B cell (primary cell): Measurements from ENCODE around the gene CDKN2B. TPM values are rescaled to one million over a fixed set of nuclear protein-coding genes. Genes with fewer than 3 reads are reported as not detected.

Experiments used
- ATAC-seq: fragments of 200-7000 bp; cut with Tn5 transposase; one replicate; pipeline ENCODE4 v1.10.0; 2021; ENCODE audit warnings: low read depth, mild to moderate bottlenecking, moderate number of reproducible peaks, moderate library complexity
- CTCF ChIA-PET: fragments of 350-600 bp; sonication (Branson Sonifier 250); formaldehyde crosslinking; loops from one replicate; lab custom pipeline; 2021; ENCODE audit warnings: antibody characterized with exemption, inconsistent platforms; lab: Charles Lee
- POLR2A ChIA-PET: fragments of 350-600 bp; sonication (Branson Sonifier 250); formaldehyde crosslinking; loops from one replicate; lab custom pipeline; 2021; ENCODE audit warnings: antibody characterized with exemption; lab: Charles Lee
- DNase-seq: peaks from one replicate; pipeline ENCODE4 v3.0.0; 2013
- H2AFZ ChIP-seq: 2 replicates; pipeline ENCODE4 v1.6.1; 2012; ENCODE audit warnings: mild to moderate bottlenecking, low read depth, low read length; ENCODE audit not compliant: insufficient read depth, poor library complexity, severe bottlenecking
- H3K27ac ChIP-seq, 2 donors: 1 replicate in 1 of 2; 2 replicates in 1 of 2; pipeline ENCODE4 v1.5.1; 2012 to 2013; ENCODE audit warnings: low read length in 2 of 2, mild to moderate bottlenecking in 2 of 2, moderate library complexity in 1 of 2
- H3K27me3 ChIP-seq, 4 experiments: fragments of 200-600 bp in 1 of 4; sonication (generic) in 1 of 4; replicated peaks in 1 of 4; 1 replicate in 2 of 4; 2 replicates in 2 of 4; pipeline versions ENCODE4 v1.6.1 to v1.7.0; 2013 to 2016; ENCODE audit warnings: low read length in 3 of 4, mild to moderate bottlenecking in 2 of 4, mixed read lengths in 1 of 4, moderate library complexity in 1 of 4; ENCODE audit not compliant: insufficient read depth in 4 of 4, control insufficient read depth in 3 of 4; ENCODE audit errors: control extremely low read depth in 1 of 4
- H3K36me3 ChIP-seq, 2 experiments: replicated peaks in 1 of 2; 1 replicate in 1 of 2; 2 replicates in 1 of 2; pipeline versions ENCODE4 v1.6.1 to v1.7.1; 2013; ENCODE audit warnings: low read length in 1 of 2; ENCODE audit not compliant: insufficient read depth in 2 of 2, control insufficient read depth in 1 of 2; ENCODE audit errors: control extremely low read depth in 1 of 2, extremely low read depth in 1 of 2
- H3K4me1 ChIP-seq, 2 donors: fragments of 200-600 bp in 1 of 2; sonication (generic) in 1 of 2; 1 replicate in 1 of 2; 2 replicates in 1 of 2; pipeline versions ENCODE4 v1.5.1 to v1.6.1; 2013 to 2017; ENCODE audit warnings: low read length in 2 of 2; ENCODE audit not compliant: control insufficient read depth in 2 of 2, insufficient read depth in 2 of 2
- H3K4me2 ChIP-seq: replicated peaks from 2 replicates; pipeline ENCODE3; 2012; ENCODE audit warnings: mild to moderate bottlenecking, low read depth, low read length; ENCODE audit not compliant: poor library complexity, severe bottlenecking
- H3K4me3 ChIP-seq, 5 experiments: fragments of 200-600 bp in 1 of 5; sonication (generic) in 1 of 5; 1 replicate in 3 of 5; 2 replicates in 2 of 5; pipeline versions ENCODE4 v1.5.1 to v1.7.0; 2011 to 2016; ENCODE audit warnings: low read length in 4 of 5, mild to moderate bottlenecking in 4 of 5, low read depth in 2 of 5, control low read depth in 1 of 5, moderate library complexity in 1 of 5; ENCODE audit not compliant: insufficient read depth in 1 of 5; ENCODE audit errors: control extremely low read depth in 1 of 5, extremely low read depth in 1 of 5
- H3K79me2 ChIP-seq: fragments of 200-600 bp; sonication (generic); one replicate; pipeline ENCODE4 v1.6.0; 2016; ENCODE audit warnings: low read length; ENCODE audit not compliant: control insufficient read depth, insufficient read depth
- H3K9ac ChIP-seq: fragments of 200-600 bp; sonication (generic); 2 replicates; pipeline ENCODE4 v1.6.1; 2017; ENCODE audit warnings: mild to moderate bottlenecking, low read length, moderate library complexity
- H3K9me3 ChIP-seq, 3 donors: one replicate each; pipeline versions ENCODE4 v1.6.1 to v1.7.1; 2013; ENCODE audit warnings: low read length in 2 of 3; ENCODE audit not compliant: control insufficient read depth in 2 of 3, insufficient read depth in 1 of 3; ENCODE audit errors: control extremely low read depth in 1 of 3
- H4K20me1 ChIP-seq: 2 replicates; pipeline ENCODE4 v1.6.0; 2012; ENCODE audit warnings: mild to moderate bottlenecking, low read length; ENCODE audit not compliant: insufficient read depth, control insufficient read depth, poor library complexity, severe bottlenecking
- H3K27ac Mint-ChIP-seq: one replicate; pipeline ENCODE4 v1.8.0; 2021; ENCODE audit warnings: mixed read lengths
- H3K27me3 Mint-ChIP-seq: one replicate; pipeline ENCODE4 v1.8.0; 2021; ENCODE audit warnings: mixed read lengths
- H3K4me1 Mint-ChIP-seq: one replicate; pipeline ENCODE4 v1.8.0; 2021; ENCODE audit warnings: mixed read lengths
- H3K4me3 Mint-ChIP-seq: one replicate; pipeline ENCODE4 v1.8.0; 2021; ENCODE audit warnings: mixed read lengths
- H3K9me3 Mint-ChIP-seq: one replicate; pipeline ENCODE4 v1.8.0; 2022; ENCODE audit warnings: mixed read lengths; ENCODE audit not compliant: insufficient read depth
- EZH2 ChIP-seq: IDR thresholded peaks from 2 replicates; pipeline ENCODE4 v1.6.1; 2012; ENCODE audit warnings: borderline replicate concordance, low read depth, mild to moderate bottlenecking, moderate library complexity, low read length; ENCODE audit not compliant: insufficient read depth, poor library complexity, severe bottlenecking
- WGBS: methylation state at CpG from one replicate; pipeline ENCODE4 v1.1.5; 2013; ENCODE audit warnings: missing lambda C conversion rate; ENCODE audit not compliant: insufficient coverage; 5-methylcytosine and 5-hydroxymethylcytosine counted together
- intact Hi-C: fragments of 100-400 bp; cut with micrococcal nuclease; formaldehyde crosslinking; loops from one replicate; pipeline ENCODE4 v1.10.0; 2022
- polyA plus RNA-seq: library from polyadenylated mRNA; depleted of rRNA; stranded (reverse); fragments of >200 nt; gene quantifications from 2 replicates; pipeline ENCODE4 v1.2.3, GENCODE V29; 2012
- total RNA-seq, 2 donors: library from RNA; stranded (reverse); fragments of 120-200 nt in 1 of 2; gene quantifications; 1 replicate in 1 of 2; 2 replicates in 1 of 2; pipeline versions ENCODE4 v1.2.3 to v1.2.4, GENCODE V29; 2013 to 2022
- TF ChIP-seq, protein P1 (sequence below): fragments of 200-600 bp; IDR thresholded peaks from one replicate; pipeline ENCODE4 v1.8.0; 2022; ENCODE audit warnings: antibody characterized with exemption, mild to moderate bottlenecking

CDKN2B gene
- total and polyA plus RNA-seq, 2 donors (not counting 1 experiment from before 2014, with no cell fraction given): 0.36 to 0.42 TPM

GRCh38 chr9:21982391-21982790 is 26.7 kb downstream of the CDKN2B start:
- ATAC-seq (no peak), DNase-seq (no peak)
- Histone ChIP-seq H3K9me3 (peaks cover 0 to 5% (median 0%) of the 10 kb centered on the region in 3 donors), H3K36me3 (no peaks in the 10 kb centered on the region), H3K4me2 (no peak overlapping the region), H2AFZ (no peak overlapping the region), H3K27me3 (peaks cover 5 to 54% (median 24%) of the 10 kb centered on the region in 4 experiments), H3K27ac (no peak overlapping the region), H3K4me1 (peaks cover 0 to 7% of the 10 kb centered on the region in 2 donors), H3K4me3 (no peak overlapping the region), H4K20me1 (no peaks in the 10 kb centered on the region), H3K9ac (no peak overlapping the region), H3K79me2 (no peaks in the 10 kb centered on the region)
- Mint-ChIP-seq H3K4me3 (no peak overlapping the region), H3K27ac (no peak overlapping the region), H3K9me3 (no peaks in the 10 kb centered on the region), H3K27me3 (peaks cover 48% of the 10 kb centered on the region), H3K4me1 (peaks cover 4% of the 10 kb centered on the region)
- TF ChIP-seq, protein P1, sequence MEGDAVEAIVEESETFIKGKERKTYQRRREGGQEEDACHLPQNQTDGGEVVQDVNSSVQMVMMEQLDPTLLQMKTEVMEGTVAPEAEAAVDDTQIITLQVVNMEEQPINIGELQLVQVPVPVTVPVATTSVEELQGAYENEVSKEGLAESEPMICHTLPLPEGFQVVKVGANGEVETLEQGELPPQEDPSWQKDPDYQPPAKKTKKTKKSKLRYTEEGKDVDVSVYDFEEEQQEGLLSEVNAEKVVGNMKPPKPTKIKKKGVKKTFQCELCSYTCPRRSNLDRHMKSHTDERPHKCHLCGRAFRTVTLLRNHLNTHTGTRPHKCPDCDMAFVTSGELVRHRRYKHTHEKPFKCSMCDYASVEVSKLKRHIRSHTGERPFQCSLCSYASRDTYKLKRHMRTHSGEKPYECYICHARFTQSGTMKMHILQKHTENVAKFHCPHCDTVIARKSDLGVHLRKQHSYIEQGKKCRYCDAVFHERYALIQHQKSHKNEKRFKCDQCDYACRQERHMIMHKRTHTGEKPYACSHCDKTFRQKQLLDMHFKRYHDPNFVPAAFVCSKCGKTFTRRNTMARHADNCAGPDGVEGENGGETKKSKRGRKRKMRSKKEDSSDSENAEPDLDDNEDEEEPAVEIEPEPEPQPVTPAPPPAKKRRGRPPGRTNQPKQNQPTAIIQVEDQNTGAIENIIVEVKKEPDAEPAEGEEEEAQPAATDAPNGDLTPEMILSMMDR: no peak
- TF ChIP-seq EZH2: no peak
- intact Hi-C loops: no loop called here
- ChIA-PET CTCF (interaction anchor here (1.5 to 4.0 kb wide), 4 partner anchors 11 to 169 kb away, joined by 4 to 18 read pairs (median 6); partner anchors contain the start of genes CDKN2A, CDKN2B and CDKN2B-AS1), POLR2A (no interaction called here)
- no CpG with 5 or more reads among the region's 1 CpG for WGBS

- no peak overlapping the region for H3K27ac Mint-ChIP-seq
Observed at GRCh38 chr9:21976334-21976875, 32.7 kb downstream of the CDKN2B start.

More at GRCh38 chr9:21976334-21976875, 32.7 kb downstream of the CDKN2B start:
- intact Hi-C loops: no loop called here
- no peak for DNase-seq
- no peak overlapping the region for H3K4me3 ChIP-seq
- CTCF ChIA-PET: interaction anchor here (0.7 to 2.9 kb wide), 4 partner anchors 9 to 263 kb away, joined by 3 to 16 read pairs (median 4); partner anchors contain the start of gene CDKN2B
- H3K36me3 ChIP-seq: no peaks in the 10 kb centered on the region
- no peak overlapping the region for H3K4me2 ChIP-seq
- no peaks in the 10 kb centered on the region for H3K79me2 ChIP-seq
- H3K27me3 Mint-ChIP-seq: peaks cover 69% of the 10 kb centered on the region
- H3K9ac ChIP-seq: no peak overlapping the region
- H3K9me3 Mint-ChIP-seq: no peaks in the 10 kb centered on the region
- H3K4me1 Mint-ChIP-seq: peaks cover 18% of the 10 kb centered on the region
- no peak overlapping the region for H2AFZ ChIP-seq
- H3K27me3 ChIP-seq: peaks cover 7 to 80% (median 75%) of the 10 kb centered on the region in 4 experiments
- H3K9me3 ChIP-seq: peaks cover 2 to 21% (median 10%) of the 10 kb centered on the region in 3 donors
- WGBS: 38% methylated on average over 5 of the region's 19 CpGs
- H3K27ac ChIP-seq: no peak overlapping the region
- ATAC-seq: no peak
- H3K4me3 Mint-ChIP-seq: no peak overlapping the region
- no peaks in the 10 kb centered on the region for H4K20me1 ChIP-seq
- TF ChIP-seq EZH2: peak; percentile 21
- TF ChIP-seq, protein P1: no peak
- H3K4me1 ChIP-seq: peaks cover 20 to 34% of the 10 kb centered on the region in 2 donors
- POLR2A ChIA-PET: no interaction called here
